ENCODE data around the gene ZBTB32. TPM values are rescaled to one million over a fixed set of nuclear protein-coding genes. Genes with fewer than 3 reads are reported as not detected.

ZBTB32 gene
- total RNA-seq = not detected in 2 replicates

GRCh38 chr19:35704218-35704617 lies at the start of gene ZBTB32:
Gene ZBTB32, plus strand, starts transcription at chr19:35704558. Its CDS starts 10,069 bp downstream, at chr19:35714627.

GRCh38 chr19:35666251-35666913 lies 38.0 kb upstream of the ZBTB32 start, which contains the start of gene UPK1A:
Gene UPK1A, plus strand, starts transcription at chr19:35666517. Its CDS starts 296 bp downstream, at chr19:35666813.

GRCh38 chr19:35717665-35718344 lies 13.4 kb downstream of the ZBTB32 start, which contains the start of gene KMT2B:
Gene KMT2B, plus strand, starts transcription at chr19:35718003. Its CDS starts 16 bp downstream, at chr19:35718019.

GRCh38 chr19:35742121-35742724 lies 37.9 kb downstream of the ZBTB32 start, which contains the start of gene IGFLR1:
Gene IGFLR1, minus strand, starts transcription at chr19:35742452. Its CDS starts 1,272 bp downstream, at chr19:35741180.

GRCh38 chr19:35745328-35746086 lies 41.1 kb downstream of the ZBTB32 start, which contains the start of the genes PSENEN and U2AF1L4:
Gene PSENEN, plus strand, starts transcription at chr19:35745651. Its CDS starts 280 bp downstream, at chr19:35745931.
Gene U2AF1L4, minus strand, starts transcription at chr19:35745418. Its CDS starts 27 bp downstream, at chr19:35745391.

GRCh38 chr19:35748106-35749020 lies 44.0 kb downstream of the ZBTB32 start, which contains the start of gene LIN37:
Gene LIN37, plus strand, starts transcription at chr19:35748576. Its CDS starts 149 bp downstream, at chr19:35748725.

GRCh38 chr19:35756377-35757230 lies 52.2 kb downstream of the ZBTB32 start, which contains the start of gene HSPB6:
Gene HSPB6, minus strand, starts transcription at chr19:35757029. Its CDS starts 21 bp downstream, at chr19:35757008.

GRCh38 chr19:35757749-35758608 lies 53.6 kb downstream of the ZBTB32 start, which contains the start of gene PROSER3:
Gene PROSER3, plus strand, starts transcription at chr19:35758176. Its CDS starts 40 bp downstream, at chr19:35758216.

Other genes with a start within 250 kb of the ZBTB32 start
- gene KRTDAP, start 214.1 kb upstream of the ZBTB32 start, total RNA-seq = not detected in 2 replicates
- 29.5 and 70.4 TPM in 2 replicates for gene DMKN, start 190.9 kb upstream of the ZBTB32 start, total RNA-seq
- gene SBSN, start 176.2 kb upstream of the ZBTB32 start, total RNA-seq = not detected in 2 replicates
- gene GAPDHS, start 171.1 kb upstream of the ZBTB32 start, total RNA-seq = not detected in 2 replicates
- gene TMEM147, start 158.9 kb upstream of the ZBTB32 start, total RNA-seq = 118 and 129 TPM in 2 replicates
- gene ATP4A, start 140.9 kb upstream of the ZBTB32 start, total RNA-seq = not detected in 2 replicates
- gene PMIS2, start 118.4 kb upstream of the ZBTB32 start, total RNA-seq = not detected in 2 replicates
- 7.5 and 20.7 TPM in 2 replicates for gene HAUS5, start 91.8 kb upstream of the ZBTB32 start, total RNA-seq
- 79.6 and 99.4 TPM in 2 replicates for gene RBM42, start 75.5 kb upstream of the ZBTB32 start, total RNA-seq
- gene ETV2, start 62.8 kb upstream of the ZBTB32 start, total RNA-seq = 0.49 and 2.3 TPM in 2 replicates
- 474 TPM in 2 replicates for gene COX6B1, start 56.2 kb upstream of the ZBTB32 start, total RNA-seq
- gene UPK1A, start 38.0 kb upstream of the ZBTB32 start, total RNA-seq = 0.16 TPM in 1 of 2 replicates, not detected in the other
- 10.9 and 17.2 TPM in 2 replicates for gene KMT2B, start 13.4 kb downstream of the ZBTB32 start, total RNA-seq
- 4.7 and 8.3 TPM in 2 replicates for gene IGFLR1, start 37.9 kb downstream of the ZBTB32 start, total RNA-seq
- 5.4 and 9.0 TPM in 2 replicates for gene U2AF1L4, start 40.9 kb downstream of the ZBTB32 start, total RNA-seq
- 61.4 and 72.5 TPM in 2 replicates for gene PSENEN, start 41.1 kb downstream of the ZBTB32 start, total RNA-seq
- gene LIN37, start 44.0 kb downstream of the ZBTB32 start, total RNA-seq = 7.6 and 11.9 TPM in 2 replicates
- gene HSPB6, start 52.5 kb downstream of the ZBTB32 start, total RNA-seq = 2.3 and 6.8 TPM in 2 replicates
- 13.4 and 22.7 TPM in 2 replicates for gene PROSER3, start 53.6 kb downstream of the ZBTB32 start, total RNA-seq
- 8.4 and 14.8 TPM in 2 replicates for gene ARHGAP33, start 71.0 kb downstream of the ZBTB32 start, total RNA-seq
- gene PRODH2, start 108.3 kb downstream of the ZBTB32 start, total RNA-seq = not detected in 2 replicates
- 0.13 TPM in 1 of 2 replicates, not detected in the other for gene NPHS1, start 147.9 kb downstream of the ZBTB32 start, total RNA-seq
- under 0.01 and 0.16 TPM in 2 replicates for gene KIRREL2, start 152.4 kb downstream of the ZBTB32 start, total RNA-seq
- 9.8 and 33.7 TPM in 2 replicates for gene APLP1, start 164.0 kb downstream of the ZBTB32 start, total RNA-seq
- gene NFKBID, start 196.0 kb downstream of the ZBTB32 start, total RNA-seq = 2.9 and 7.6 TPM in 2 replicates
- gene HCST, start 198.0 kb downstream of the ZBTB32 start, total RNA-seq = 0.38 TPM in 1 of 2 replicates, not detected in the other
- not detected in 2 replicates for gene TYROBP, start 203.7 kb downstream of the ZBTB32 start, total RNA-seq
- gene LRFN3, start 231.8 kb downstream of the ZBTB32 start, total RNA-seq = 10.4 and 19.8 TPM in 2 replicates

Data from mesangial cell (primary cell).